Measurements from ENCODE around the gene TANC1.

Gene TANC1

GRCh38 chr2:159045545-159046454 lies 77.4 kb downstream of the TANC1 start:
- TF ChIP-seq, protein P1, sequence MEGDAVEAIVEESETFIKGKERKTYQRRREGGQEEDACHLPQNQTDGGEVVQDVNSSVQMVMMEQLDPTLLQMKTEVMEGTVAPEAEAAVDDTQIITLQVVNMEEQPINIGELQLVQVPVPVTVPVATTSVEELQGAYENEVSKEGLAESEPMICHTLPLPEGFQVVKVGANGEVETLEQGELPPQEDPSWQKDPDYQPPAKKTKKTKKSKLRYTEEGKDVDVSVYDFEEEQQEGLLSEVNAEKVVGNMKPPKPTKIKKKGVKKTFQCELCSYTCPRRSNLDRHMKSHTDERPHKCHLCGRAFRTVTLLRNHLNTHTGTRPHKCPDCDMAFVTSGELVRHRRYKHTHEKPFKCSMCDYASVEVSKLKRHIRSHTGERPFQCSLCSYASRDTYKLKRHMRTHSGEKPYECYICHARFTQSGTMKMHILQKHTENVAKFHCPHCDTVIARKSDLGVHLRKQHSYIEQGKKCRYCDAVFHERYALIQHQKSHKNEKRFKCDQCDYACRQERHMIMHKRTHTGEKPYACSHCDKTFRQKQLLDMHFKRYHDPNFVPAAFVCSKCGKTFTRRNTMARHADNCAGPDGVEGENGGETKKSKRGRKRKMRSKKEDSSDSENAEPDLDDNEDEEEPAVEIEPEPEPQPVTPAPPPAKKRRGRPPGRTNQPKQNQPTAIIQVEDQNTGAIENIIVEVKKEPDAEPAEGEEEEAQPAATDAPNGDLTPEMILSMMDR (conservative IDR thresholded peaks at IDR 0.05; ENCODE audit: low read depth, low read length), result no peak
- H3K4me3 ChIP-seq (ENCODE audit: low read length), result no peak overlapping the region
- no peak for DNase-seq (ENCODE audit: low read depth)

DNA sequence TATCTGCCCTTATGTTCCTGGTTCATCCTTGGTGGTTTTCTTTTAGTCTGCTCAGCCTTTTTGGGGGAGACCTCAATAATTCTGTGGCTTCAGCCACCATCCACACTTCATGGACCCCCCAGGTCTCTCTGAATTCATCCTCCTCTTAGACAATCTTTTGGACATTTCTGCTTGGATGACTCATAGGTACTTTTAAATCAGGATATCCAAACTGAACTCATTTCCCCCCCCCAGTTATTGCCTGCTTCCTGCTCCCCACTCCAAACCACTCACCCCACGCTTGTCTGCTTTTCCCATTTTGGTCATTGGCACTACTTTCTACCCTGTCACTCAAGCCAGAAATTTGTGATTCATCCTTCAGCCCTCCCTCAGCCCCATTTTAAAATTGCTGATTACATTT lies 78.5 kb downstream of the TANC1 start:
- TF ChIP-seq, protein P1 (conservative IDR thresholded peaks at IDR 0.05; ENCODE audit: low read depth, low read length), result no peak
- H3K4me3 ChIP-seq (ENCODE audit: low read length), result no peak overlapping the region
- DNase-seq (ENCODE audit: low read depth), result no peak

GRCh38 chr2:159050426-159050825 lies 82.0 kb downstream of the TANC1 start:
- TF ChIP-seq, protein P1 (conservative IDR thresholded peaks at IDR 0.05; ENCODE audit: low read depth, low read length), result no peak
- DNase-seq (ENCODE audit: low read depth), result no peak

GRCh38 chr2:159051133-159051532 lies 82.7 kb downstream of the TANC1 start:
- DNase-seq (ENCODE audit: low read depth), result no peak
- H3K4me3 ChIP-seq (ENCODE audit: low read length), result no peak overlapping the region
- TF ChIP-seq, protein P1 (conservative IDR thresholded peaks at IDR 0.05; ENCODE audit: low read depth, low read length), result no peak

More at GRCh38 chr2:159050426-159050825, 82.0 kb downstream of the TANC1 start:
- H3K4me3 ChIP-seq (ENCODE audit: low read length), result no peak overlapping the region

DNA sequence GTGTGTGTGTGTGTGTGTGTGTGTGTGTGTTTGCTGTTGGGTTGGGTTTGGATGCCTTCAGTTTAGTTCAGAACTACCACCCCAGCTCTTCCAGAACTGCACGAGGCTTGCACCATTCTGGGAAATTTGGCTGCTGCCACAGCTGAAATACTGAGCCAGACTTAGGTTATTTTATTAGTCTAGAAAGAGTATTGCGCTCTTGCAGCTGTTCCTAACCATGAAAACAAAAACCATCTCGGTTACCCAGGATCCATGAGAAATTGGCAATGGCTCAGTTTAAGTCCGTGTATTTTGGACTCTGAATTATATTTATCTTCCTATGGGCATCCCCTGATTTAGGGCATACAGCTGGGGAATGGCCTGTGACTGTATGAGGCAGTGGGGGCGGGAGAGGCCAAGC lies 83.2 kb downstream of the TANC1 start:
- H3K4me3 ChIP-seq (ENCODE audit: low read length), result no peak overlapping the region
- TF ChIP-seq, protein P1 (conservative IDR thresholded peaks at IDR 0.05; ENCODE audit: low read depth, low read length), result no peak
- DNase-seq (ENCODE audit: low read depth), result no peak

DNA sequence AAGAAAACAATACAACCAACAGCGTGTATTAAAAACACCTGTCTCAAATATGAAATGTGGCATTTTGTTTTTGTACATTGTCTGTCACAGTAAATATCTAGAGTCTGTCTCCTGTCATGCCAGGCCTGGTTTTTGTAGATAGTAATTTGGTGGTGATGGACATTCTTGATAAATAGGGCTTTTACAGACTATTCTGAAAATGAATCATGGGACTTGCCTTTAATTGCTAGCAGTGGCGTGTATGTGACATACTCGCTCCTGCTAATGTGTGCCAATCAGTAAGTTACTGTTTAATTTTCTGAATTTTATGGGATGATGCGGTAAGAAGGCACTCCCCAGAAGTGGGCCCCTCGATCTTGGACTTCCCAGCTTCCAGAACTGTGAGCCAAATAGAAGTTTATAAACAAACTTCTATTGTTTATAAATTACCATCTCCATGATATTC lies 83.7 kb downstream of the TANC1 start:
- H3K4me3 ChIP-seq (ENCODE audit: low read length), result no peak overlapping the region
- no peak for DNase-seq (ENCODE audit: low read depth)
- TF ChIP-seq, protein P1 (conservative IDR thresholded peaks at IDR 0.05; ENCODE audit: low read depth, low read length), result no peak

All from retinal pigment epithelial cell (primary cell).